Pancreas (tissue), 8 donors: ENCODE results near the gene TMEM101. TPM values are rescaled to one million over a fixed set of nuclear protein-coding genes. Genes with fewer than 3 reads are reported as not detected.

Experiments
- polyA plus RNA-seq, 2 donors: library from polyadenylated mRNA; stranded (reverse); fragments of 200-250 nt; gene quantifications; one replicate each; pipeline ENCODE4 v1.2.3, GENCODE V29; 2013
- total RNA-seq, 6 donors: library from RNA; stranded (reverse); fragmentation: NEBNext Ultra II Directional in 4 of 6; extraction: Animal tissue kit (Norgen Biotek cat#: 25700) in 4 of 6; gene quantifications; one replicate each; pipeline versions ENCODE4 v1.2.1 to v1.2.4, GENCODE V29; 2021 to 2023
- donor health status: healthy with polysubstance abuse.
- donor health status: DM: no; HTN: no; CAD: no; lungs with moderate emphysema.
- donor health status: DM: no; HTN: no; CAD: no.
- donor health status: Bipolar disorder and iron deficiency.
- donor health status: DM: yes; HTN: yes; CAD: no.
- donor health status: DM: no; HTN: no; CAD: no.
- donor health status: DM: no; HTN: no; CAD: no.
- donor health status: DM: yes; HTN: yes; CAD: no.

Gene TMEM101
- total and polyA plus RNA-seq, 8 donors = 14.4 to 22.7 (median 19.6) TPM

Other genes with a start within 250 kb of the TMEM101 start
- gene DUSP3, start 236.0 kb downstream of the TMEM101 start, total RNA-seq = 10 to 100 TPM; 29.4 to 45.9 (median 40.7) TPM
- 10 to 100 TPM; 38.4 to 52.3 TPM for gene DUSP3, start 236.0 kb downstream of the TMEM101 start, polyA plus RNA-seq
- under 1 TPM in 1 of 6 donors, not detected in 5; 0.06 TPM for gene CFAP97D1, start 234.5 kb downstream of the TMEM101 start, total RNA-seq
- gene CFAP97D1, start 234.5 kb downstream of the TMEM101 start, polyA plus RNA-seq = not detected
- 1 to 10 TPM; 3.4 to 7.0 (median 4.9) TPM for gene MPP3, start 181.8 kb downstream of the TMEM101 start, total RNA-seq
- gene MPP3, start 181.8 kb downstream of the TMEM101 start, polyA plus RNA-seq = 10 to 100 TPM; 15.5 to 42.5 TPM
- under 1 TPM; 0.09 to 0.69 (median 0.37) TPM for gene CD300LG, start 167.8 kb downstream of the TMEM101 start, total RNA-seq
- 1 to 10 TPM in 1 of 2 donors, under 1 TPM in 1; 0.47 to 4.3 TPM for gene CD300LG, start 167.8 kb downstream of the TMEM101 start, polyA plus RNA-seq
- gene MPP2, start 107.4 kb downstream of the TMEM101 start, total RNA-seq = 1 to 10 TPM; 1.0 to 2.9 (median 2.1) TPM
- gene MPP2, start 107.4 kb downstream of the TMEM101 start, polyA plus RNA-seq = 1 to 10 TPM; 1.9 to 6.6 TPM
- 10 to 100 TPM in 4 of 6 donors, 1 to 10 TPM in 2; 7.2 to 46.0 (median 22.7) TPM for gene PPY, start 72.5 kb downstream of the TMEM101 start, total RNA-seq
- gene PPY, start 72.5 kb downstream of the TMEM101 start, polyA plus RNA-seq = 100 to 1,000 TPM in 1 of 2 donors, 10 to 100 TPM in 1; 57.7 to 392 TPM
- under 1 TPM in 2 of 6 donors, not detected in 4; 0.35 to 0.49 TPM for gene PYY, start 61.0 kb downstream of the TMEM101 start, total RNA-seq
- gene PYY, start 61.0 kb downstream of the TMEM101 start, polyA plus RNA-seq = 1 to 10 TPM in 1 of 2 donors, under 1 TPM in 1; 0.66 to 1.1 TPM
- 1 to 10 TPM in 1 of 6 donors, under 1 TPM in 5; 0.09 to 1.1 (median 0.48) TPM for gene NAGS, start 10.3 kb downstream of the TMEM101 start, total RNA-seq
- 1 to 10 TPM in 1 of 2 donors, under 1 TPM in 1; 0.38 to 1.8 TPM for gene NAGS, start 10.3 kb downstream of the TMEM101 start, polyA plus RNA-seq
- gene LSM12, start 51.7 kb upstream of the TMEM101 start, total RNA-seq = 10 to 100 TPM; 19.0 to 29.6 (median 25.7) TPM
- 10 to 100 TPM; 14.5 to 21.3 TPM for gene LSM12, start 51.7 kb upstream of the TMEM101 start, polyA plus RNA-seq
- 10 to 100 TPM in 5 of 6 donors, 1 to 10 TPM in 1; 9.1 to 28.0 (median 24.0) TPM for gene G6PC3, start 55.8 kb upstream of the TMEM101 start, total RNA-seq
- 10 to 100 TPM; 48.3 to 54.2 TPM for gene G6PC3, start 55.8 kb upstream of the TMEM101 start, polyA plus RNA-seq
- 10 to 100 TPM; 10.9 to 32.1 (median 16.1) TPM for gene HDAC5, start 108.7 kb upstream of the TMEM101 start, total RNA-seq
- 10 to 100 TPM; 25.8 to 38.1 TPM for gene HDAC5, start 108.7 kb upstream of the TMEM101 start, polyA plus RNA-seq
- under 1 TPM; 0.09 to 0.97 (median 0.45) TPM for gene HROB, start 127.0 kb upstream of the TMEM101 start, total RNA-seq
- under 1 TPM; 0.27 to 0.40 TPM for gene HROB, start 127.0 kb upstream of the TMEM101 start, polyA plus RNA-seq
- 1 to 10 TPM; 1.1 to 3.9 (median 2.3) TPM for gene ASB16, start 155.7 kb upstream of the TMEM101 start, total RNA-seq
- gene ASB16, start 155.7 kb upstream of the TMEM101 start, polyA plus RNA-seq = 1 to 10 TPM; 1.9 to 2.9 TPM
- 10 to 100 TPM; 10.4 to 24.6 (median 14.8) TPM for gene TMUB2, start 172.0 kb upstream of the TMEM101 start, total RNA-seq
- gene TMUB2, start 172.0 kb upstream of the TMEM101 start, polyA plus RNA-seq = 10 to 100 TPM; 42.2 to 50.9 TPM
- gene ATXN7L3, start 184.9 kb upstream of the TMEM101 start, total RNA-seq = 10 to 100 TPM; 21.1 to 38.0 (median 24.5) TPM
- gene ATXN7L3, start 184.9 kb upstream of the TMEM101 start, polyA plus RNA-seq = 10 to 100 TPM; 29.8 to 32.0 TPM
- 10 to 100 TPM; 31.9 to 51.8 (median 35.6) TPM for gene UBTF, start 204.7 kb upstream of the TMEM101 start, total RNA-seq
- gene UBTF, start 204.7 kb upstream of the TMEM101 start, polyA plus RNA-seq = 10 to 100 TPM; 40.9 to 44.1 TPM